SK-N-SH (cell line): Measurements from ENCODE around the gene F8. TPM values are rescaled to one million over a fixed set of nuclear protein-coding genes. Genes with fewer than 3 reads are reported as not detected.

Source experiments
- CTCF ChIA-PET: fragments of 300-600, 350-600 bp; formaldehyde crosslinking; extraction: SDS; loops from one replicate; lab custom pipeline; 2021; lab: Yijun Ruan, JAX
- POLR2A ChIA-PET: fragments of 350-600 bp; sonication (Branson Sonifier 250); formaldehyde crosslinking; extraction: SDS; loops from one replicate; lab custom pipeline; 2020; ENCODE audit warnings: antibody characterized with exemption, inconsistent platforms; lab: Yijun Ruan, JAX
- DNase-seq: peaks from one replicate; pipeline ENCODE4 v3.0.0; 2012
- H2AFZ ChIP-seq: fragments of 200-600 bp; sonication (generic); 2 replicates; pipeline ENCODE4 v1.8.1; 2016; ENCODE audit warnings: antibody characterized with exemption, mild to moderate bottlenecking, low read depth
- H3F3A ChIP-seq: fragments of 200-600 bp; sonication (generic); replicated peaks from 2 replicates; pipeline ENCODE3; 2016; ENCODE audit warnings: antibody characterized with exemption, mild to moderate bottlenecking; ENCODE audit not compliant: insufficient read depth
- H3K27ac ChIP-seq, 2 experiments: fragments of 200-500 bp in 1 of 2; fragments of 200-600 bp in 1 of 2; sonication (Bioruptor generic) in 1 of 2; sonication (generic), shearing (Covaris generic) in 1 of 2; 2 replicates each; pipeline versions ENCODE4 v1.5.1 to v1.6.1; 2014 to 2016; ENCODE audit warnings: low read depth in 2 of 2, inconsistent platforms in 1 of 2, low read length in 1 of 2, mild to moderate bottlenecking in 1 of 2, mixed read lengths in 1 of 2
- H3K27me3 ChIP-seq: fragments of 200-600 bp; sonication (generic), shearing (Covaris generic); 2 replicates; pipeline ENCODE4 v1.6.1; 2016; ENCODE audit warnings: mixed run types; ENCODE audit not compliant: insufficient read depth
- H3K36me3 ChIP-seq, 2 experiments: fragments of 200-500 bp in 1 of 2; fragments of 200-600 bp in 1 of 2; sonication (Bioruptor generic) in 1 of 2; sonication (generic) in 1 of 2; replicated peaks in 1 of 2; 2 replicates each; pipeline versions ENCODE3 to v1.5.1; 2014 to 2016; ENCODE audit warnings: low read length in 1 of 2, mild to moderate bottlenecking in 1 of 2; ENCODE audit not compliant: insufficient read depth in 2 of 2, control insufficient read depth in 1 of 2
- H3K4me1 ChIP-seq, 2 experiments: fragments of 200-500 bp in 1 of 2; fragments of 200-600 bp in 1 of 2; sonication (Bioruptor generic) in 1 of 2; sonication (generic), shearing (Covaris generic) in 1 of 2; 2 replicates each; pipeline versions ENCODE4 v1.5.1 to v1.6.1; 2014 to 2016; ENCODE audit warnings: low read depth in 1 of 2, low read length in 1 of 2, mixed run types in 1 of 2; ENCODE audit not compliant: insufficient read depth in 2 of 2, control insufficient read depth in 1 of 2
- H3K4me2 ChIP-seq: fragments of 200-600 bp; sonication (generic), shearing (Covaris generic); 2 replicates; pipeline ENCODE4 v1.6.1; 2017; ENCODE audit warnings: mixed run types
- H3K4me3 ChIP-seq, 2 experiments: fragments of 200-500 bp in 1 of 2; fragments of 200-600 bp in 1 of 2; sonication (Bioruptor generic) in 1 of 2; sonication (generic), shearing (Covaris generic) in 1 of 2; 2 replicates each; pipeline versions ENCODE4 v1.5.1 to v1.8.1; 2014 to 2016; ENCODE audit warnings: low read depth in 2 of 2, inconsistent platforms in 1 of 2, low read length in 1 of 2, mild to moderate bottlenecking in 1 of 2, mixed read lengths in 1 of 2, moderate library complexity in 1 of 2
- H3K79me2 ChIP-seq: fragments of 200-600 bp; sonication (generic); 2 replicates; pipeline ENCODE4 v1.8.1; 2017; ENCODE audit warnings: mild to moderate bottlenecking; ENCODE audit not compliant: insufficient read depth
- H3K9ac ChIP-seq: fragments of 200-600 bp; sonication (generic); 2 replicates; pipeline ENCODE4 v1.6.1; 2017; ENCODE audit warnings: mixed run types
- H3K9me2 ChIP-seq: fragments of 200-600 bp; sonication (generic); 2 replicates; pipeline ENCODE4 v1.6.1; 2017; ENCODE audit warnings: mixed run types
- H3K9me3 ChIP-seq: fragments of 200-600 bp; sonication (generic); 2 replicates; pipeline ENCODE4 v1.6.1; 2017; ENCODE audit warnings: mixed run types, mild to moderate bottlenecking, moderate library complexity
- H4K20me1 ChIP-seq: fragments of 200-600 bp; sonication (generic); 2 replicates; pipeline ENCODE4 v1.6.1; 2017; ENCODE audit warnings: mild to moderate bottlenecking, mixed run types; ENCODE audit not compliant: insufficient read depth
- CHD2 ChIP-seq: fragments of 150-350 bp; IDR thresholded peaks from 2 replicates; pipeline ENCODE4 v1.6.1; 2018; ENCODE audit warnings: low read length; ENCODE audit not compliant: partially characterized antibody
- FOXM1 ChIP-seq: IDR thresholded peaks from 2 replicates; pipeline ENCODE4 v1.4.0; 2012; ENCODE audit warnings: low read depth, mild to moderate bottlenecking
- GABPA ChIP-seq: IDR thresholded peaks from 2 replicates; pipeline ENCODE4 v1.4.0; 2012; ENCODE audit warnings: low read depth, mild to moderate bottlenecking
- GATA2 ChIP-seq: sonication (generic); formaldehyde crosslinking; IDR thresholded peaks from 2 replicates; pipeline ENCODE4 v1.5.0; 2020; ENCODE audit warnings: mild to moderate bottlenecking, missing genetic modification reagents
- MEF2A ChIP-seq: IDR thresholded peaks from 2 replicates; pipeline ENCODE4 v1.4.0; 2012; ENCODE audit warnings: low read depth, borderline replicate concordance
- MXI1 ChIP-seq: IDR thresholded peaks from 2 replicates; pipeline ENCODE4 v1.6.1; 2012; ENCODE audit warnings: mild to moderate bottlenecking, low read depth, low read length, improper control_type of control experiment
- POLR2AphosphoS5 ChIP-seq: IDR thresholded peaks from 2 replicates; pipeline ENCODE4 v1.6.1; 2012; ENCODE audit warnings: low read depth, low read length
- RXRA ChIP-seq: IDR thresholded peaks from 2 replicates; pipeline ENCODE4 v1.4.0; 2012; ENCODE audit warnings: low read depth, mild to moderate bottlenecking, borderline replicate concordance
- TCF12 ChIP-seq: IDR thresholded peaks from 2 replicates; pipeline ENCODE4 v1.4.0; 2012
- WGBS: methylation state at CpG from one replicate; pipeline ENCODE4 v1.1.6; 2017; ENCODE audit warnings: low lambda C conversion rate; 5-methylcytosine and 5-hydroxymethylcytosine counted together
- polyA plus RNA-seq, 3 experiments: library from polyadenylated mRNA; depleted of rRNA; stranded (reverse); fragments of >200 nt; gene quantifications; 2 replicates each; pipeline ENCODE4 v1.2.3, GENCODE V29; 2012
- TF ChIP-seq, protein P1 (sequence below): fragments of 150-350 bp; IDR thresholded peaks from 2 replicates; pipeline ENCODE4 v1.6.1; 2017; ENCODE audit warnings: antibody characterized with exemption, low read length, low read depth, borderline replicate concordance
- TF ChIP-seq, protein P2 (sequence below): IDR thresholded peaks from 2 replicates; pipeline ENCODE4 v1.4.0; 2012; ENCODE audit warnings: low read depth, borderline replicate concordance
- TF ChIP-seq, protein P3 (sequence below): IDR thresholded peaks from 2 replicates; pipeline ENCODE4 v1.4.0; 2012; ENCODE audit warnings: low read depth, borderline replicate concordance
- TF ChIP-seq, protein P4 (sequence below): IDR thresholded peaks from 2 replicates; pipeline ENCODE4; 2012
- TF ChIP-seq, protein P5 (sequence below): IDR thresholded peaks from 2 replicates; pipeline ENCODE4 v1.6.1; 2012; ENCODE audit warnings: mild to moderate bottlenecking, low read depth, low read length, moderate library complexity
- TF ChIP-seq, protein P6 (sequence below): fragments of 150-350 bp; IDR thresholded peaks from 2 replicates; pipeline ENCODE4 v1.6.1; 2016; ENCODE audit warnings: mild to moderate bottlenecking, low read depth, low read length

Gene F8
- polyA plus RNA-seq, 1 of the 3 experiments (the other 2 are of a cell fraction): 2.5 TPM

DNA sequence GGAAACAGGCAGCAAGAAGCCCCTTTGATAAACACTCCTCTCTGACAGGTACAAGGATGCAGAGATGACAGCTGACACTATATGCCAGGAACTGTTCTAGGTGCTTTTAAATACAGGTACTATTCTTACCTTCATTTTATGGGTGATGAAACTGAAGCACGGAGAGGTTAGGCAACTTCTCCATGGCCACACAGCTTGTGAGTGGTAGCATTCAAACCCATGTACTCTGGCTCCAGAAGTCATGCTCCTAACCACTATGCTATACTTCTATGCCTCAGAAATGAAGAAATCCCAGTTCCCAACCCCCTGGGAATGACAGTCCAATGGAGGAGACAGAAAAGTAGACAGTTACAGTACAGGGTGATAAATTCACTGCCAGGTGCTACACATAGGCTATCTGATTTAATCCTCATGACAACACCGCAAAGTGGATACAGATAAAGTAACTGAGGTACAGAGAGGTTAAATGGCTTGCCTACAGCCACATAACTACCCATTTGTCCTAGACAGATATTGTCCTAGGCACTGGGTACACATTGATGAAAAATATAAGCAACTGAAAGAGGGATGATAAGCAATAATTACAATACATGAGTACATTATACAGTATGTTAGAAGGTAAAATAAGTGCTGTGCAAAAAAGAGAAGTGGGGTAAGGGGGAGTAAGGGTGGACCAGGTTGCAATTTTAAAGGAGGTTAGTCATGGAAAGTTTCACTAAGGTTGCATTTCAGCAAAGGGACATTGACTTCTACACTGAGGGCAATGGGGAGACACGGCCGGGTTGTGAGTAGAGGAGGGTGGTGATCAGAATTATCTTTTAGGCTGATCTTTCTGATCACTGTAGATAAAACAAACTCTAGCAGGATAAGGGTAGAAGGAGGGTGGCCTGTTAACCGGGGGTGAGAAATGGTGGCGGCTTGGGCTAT, 1.6 kb upstream of the F8 start:
- WGBS: 58% methylated on average over 6 of the region's 6 CpGs
- Histone ChIP-seq H4K20me1 (no peaks in the 10 kb centered on the region), H3K9ac (no peak overlapping the region), H3K27ac (no peak overlapping the region), H3K27me3 (no peaks in the 10 kb centered on the region), H3K4me1 (no peaks in the 10 kb centered on the region; a peak in 1 of 4 replicates), H3K9me2 (no peaks in the 10 kb centered on the region), H3F3A (peaks cover 4% of the 10 kb centered on the region), H3K36me3 (no peaks in the 10 kb centered on the region), H3K9me3 (no peaks in the 10 kb centered on the region), H3K79me2 (peaks cover 14% of the 10 kb centered on the region; the same call in 1 of the 2 replicates), H3K4me3 (no peak overlapping the region), H2AFZ (no peak overlapping the region), H3K4me2 (no peak overlapping the region)
- POLR2A ChIA-PET: no interaction called here
- CTCF ChIA-PET: interaction anchor here (1.7 kb wide), 1 partner anchor 106 kb away, joined by 4 read pairs; no protein-coding TSS in a partner anchor
- TF ChIP-seq, protein P1, sequence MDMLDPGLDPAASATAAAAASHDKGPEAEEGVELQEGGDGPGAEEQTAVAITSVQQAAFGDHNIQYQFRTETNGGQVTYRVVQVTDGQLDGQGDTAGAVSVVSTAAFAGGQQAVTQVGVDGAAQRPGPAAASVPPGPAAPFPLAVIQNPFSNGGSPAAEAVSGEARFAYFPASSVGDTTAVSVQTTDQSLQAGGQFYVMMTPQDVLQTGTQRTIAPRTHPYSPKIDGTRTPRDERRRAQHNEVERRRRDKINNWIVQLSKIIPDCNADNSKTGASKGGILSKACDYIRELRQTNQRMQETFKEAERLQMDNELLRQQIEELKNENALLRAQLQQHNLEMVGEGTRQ: no peak
- TF ChIP-seq GABPA: no peak
- no peak for TF ChIP-seq RXRA
- TF ChIP-seq, protein P2, sequence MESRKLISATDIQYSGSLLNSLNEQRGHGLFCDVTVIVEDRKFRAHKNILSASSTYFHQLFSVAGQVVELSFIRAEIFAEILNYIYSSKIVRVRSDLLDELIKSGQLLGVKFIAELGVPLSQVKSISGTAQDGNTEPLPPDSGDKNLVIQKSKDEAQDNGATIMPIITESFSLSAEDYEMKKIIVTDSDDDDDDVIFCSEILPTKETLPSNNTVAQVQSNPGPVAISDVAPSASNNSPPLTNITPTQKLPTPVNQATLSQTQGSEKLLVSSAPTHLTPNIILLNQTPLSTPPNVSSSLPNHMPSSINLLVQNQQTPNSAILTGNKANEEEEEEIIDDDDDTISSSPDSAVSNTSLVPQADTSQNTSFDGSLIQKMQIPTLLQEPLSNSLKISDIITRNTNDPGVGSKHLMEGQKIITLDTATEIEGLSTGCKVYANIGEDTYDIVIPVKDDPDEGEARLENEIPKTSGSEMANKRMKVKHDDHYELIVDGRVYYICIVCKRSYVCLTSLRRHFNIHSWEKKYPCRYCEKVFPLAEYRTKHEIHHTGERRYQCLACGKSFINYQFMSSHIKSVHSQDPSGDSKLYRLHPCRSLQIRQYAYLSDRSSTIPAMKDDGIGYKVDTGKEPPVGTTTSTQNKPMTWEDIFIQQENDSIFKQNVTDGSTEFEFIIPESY: no peak
- TF ChIP-seq MXI1: no peak
- TF ChIP-seq, protein P3, sequence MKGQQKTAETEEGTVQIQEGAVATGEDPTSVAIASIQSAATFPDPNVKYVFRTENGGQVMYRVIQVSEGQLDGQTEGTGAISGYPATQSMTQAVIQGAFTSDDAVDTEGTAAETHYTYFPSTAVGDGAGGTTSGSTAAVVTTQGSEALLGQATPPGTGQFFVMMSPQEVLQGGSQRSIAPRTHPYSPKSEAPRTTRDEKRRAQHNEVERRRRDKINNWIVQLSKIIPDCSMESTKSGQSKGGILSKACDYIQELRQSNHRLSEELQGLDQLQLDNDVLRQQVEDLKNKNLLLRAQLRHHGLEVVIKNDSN: no peak
- no peak for TF ChIP-seq MEF2A
- TF ChIP-seq, protein P4, sequence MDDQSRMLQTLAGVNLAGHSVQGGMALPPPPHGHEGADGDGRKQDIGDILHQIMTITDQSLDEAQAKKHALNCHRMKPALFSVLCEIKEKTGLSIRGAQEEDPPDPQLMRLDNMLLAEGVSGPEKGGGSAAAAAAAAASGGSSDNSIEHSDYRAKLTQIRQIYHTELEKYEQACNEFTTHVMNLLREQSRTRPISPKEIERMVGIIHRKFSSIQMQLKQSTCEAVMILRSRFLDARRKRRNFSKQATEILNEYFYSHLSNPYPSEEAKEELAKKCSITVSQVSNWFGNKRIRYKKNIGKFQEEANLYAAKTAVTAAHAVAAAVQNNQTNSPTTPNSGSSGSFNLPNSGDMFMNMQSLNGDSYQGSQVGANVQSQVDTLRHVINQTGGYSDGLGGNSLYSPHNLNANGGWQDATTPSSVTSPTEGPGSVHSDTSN: no peak
- TF ChIP-seq, protein P5, sequence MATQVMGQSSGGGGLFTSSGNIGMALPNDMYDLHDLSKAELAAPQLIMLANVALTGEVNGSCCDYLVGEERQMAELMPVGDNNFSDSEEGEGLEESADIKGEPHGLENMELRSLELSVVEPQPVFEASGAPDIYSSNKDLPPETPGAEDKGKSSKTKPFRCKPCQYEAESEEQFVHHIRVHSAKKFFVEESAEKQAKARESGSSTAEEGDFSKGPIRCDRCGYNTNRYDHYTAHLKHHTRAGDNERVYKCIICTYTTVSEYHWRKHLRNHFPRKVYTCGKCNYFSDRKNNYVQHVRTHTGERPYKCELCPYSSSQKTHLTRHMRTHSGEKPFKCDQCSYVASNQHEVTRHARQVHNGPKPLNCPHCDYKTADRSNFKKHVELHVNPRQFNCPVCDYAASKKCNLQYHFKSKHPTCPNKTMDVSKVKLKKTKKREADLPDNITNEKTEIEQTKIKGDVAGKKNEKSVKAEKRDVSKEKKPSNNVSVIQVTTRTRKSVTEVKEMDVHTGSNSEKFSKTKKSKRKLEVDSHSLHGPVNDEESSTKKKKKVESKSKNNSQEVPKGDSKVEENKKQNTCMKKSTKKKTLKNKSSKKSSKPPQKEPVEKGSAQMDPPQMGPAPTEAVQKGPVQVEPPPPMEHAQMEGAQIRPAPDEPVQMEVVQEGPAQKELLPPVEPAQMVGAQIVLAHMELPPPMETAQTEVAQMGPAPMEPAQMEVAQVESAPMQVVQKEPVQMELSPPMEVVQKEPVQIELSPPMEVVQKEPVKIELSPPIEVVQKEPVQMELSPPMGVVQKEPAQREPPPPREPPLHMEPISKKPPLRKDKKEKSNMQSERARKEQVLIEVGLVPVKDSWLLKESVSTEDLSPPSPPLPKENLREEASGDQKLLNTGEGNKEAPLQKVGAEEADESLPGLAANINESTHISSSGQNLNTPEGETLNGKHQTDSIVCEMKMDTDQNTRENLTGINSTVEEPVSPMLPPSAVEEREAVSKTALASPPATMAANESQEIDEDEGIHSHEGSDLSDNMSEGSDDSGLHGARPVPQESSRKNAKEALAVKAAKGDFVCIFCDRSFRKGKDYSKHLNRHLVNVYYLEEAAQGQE: no peak
- no peak for TF ChIP-seq FOXM1
- TF ChIP-seq POLR2AphosphoS5: no peak
- no peak for TF ChIP-seq GATA2 (CRISPR knock-in tag)
- TF ChIP-seq TCF12: no peak
- TF ChIP-seq, protein P6, sequence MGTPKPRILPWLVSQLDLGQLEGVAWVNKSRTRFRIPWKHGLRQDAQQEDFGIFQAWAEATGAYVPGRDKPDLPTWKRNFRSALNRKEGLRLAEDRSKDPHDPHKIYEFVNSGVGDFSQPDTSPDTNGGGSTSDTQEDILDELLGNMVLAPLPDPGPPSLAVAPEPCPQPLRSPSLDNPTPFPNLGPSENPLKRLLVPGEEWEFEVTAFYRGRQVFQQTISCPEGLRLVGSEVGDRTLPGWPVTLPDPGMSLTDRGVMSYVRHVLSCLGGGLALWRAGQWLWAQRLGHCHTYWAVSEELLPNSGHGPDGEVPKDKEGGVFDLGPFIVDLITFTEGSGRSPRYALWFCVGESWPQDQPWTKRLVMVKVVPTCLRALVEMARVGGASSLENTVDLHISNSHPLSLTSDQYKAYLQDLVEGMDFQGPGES: no peak
- TF ChIP-seq CHD2: no peak
- no peak for DNase-seq
